ENCODE data around the gene HADHA.

- no peak for TF ChIP-seq EZH2 (IDR thresholded peaks at IDR 0.05; ENCODE audit: borderline replicate concordance, low read length)
- no peak for TF ChIP-seq CTCF (IDR thresholded peaks at IDR 0.05; ENCODE audit: low read length)
Measured at GRCh38 chr2:26191316-26192159, 52.9 kb downstream of the HADHA start.
